NCI-H146 (cell line): Measurements from ENCODE around the gene CACNA1H.
A peak's percentile ranks its signal among the peaks of the same experiment; 100 is the strongest.

Experiments
- DNase-seq: peaks from one replicate; lab custom pipeline; 2025; lab: John Stamatoyannopoulos, UW

Gene CACNA1H

DNA sequence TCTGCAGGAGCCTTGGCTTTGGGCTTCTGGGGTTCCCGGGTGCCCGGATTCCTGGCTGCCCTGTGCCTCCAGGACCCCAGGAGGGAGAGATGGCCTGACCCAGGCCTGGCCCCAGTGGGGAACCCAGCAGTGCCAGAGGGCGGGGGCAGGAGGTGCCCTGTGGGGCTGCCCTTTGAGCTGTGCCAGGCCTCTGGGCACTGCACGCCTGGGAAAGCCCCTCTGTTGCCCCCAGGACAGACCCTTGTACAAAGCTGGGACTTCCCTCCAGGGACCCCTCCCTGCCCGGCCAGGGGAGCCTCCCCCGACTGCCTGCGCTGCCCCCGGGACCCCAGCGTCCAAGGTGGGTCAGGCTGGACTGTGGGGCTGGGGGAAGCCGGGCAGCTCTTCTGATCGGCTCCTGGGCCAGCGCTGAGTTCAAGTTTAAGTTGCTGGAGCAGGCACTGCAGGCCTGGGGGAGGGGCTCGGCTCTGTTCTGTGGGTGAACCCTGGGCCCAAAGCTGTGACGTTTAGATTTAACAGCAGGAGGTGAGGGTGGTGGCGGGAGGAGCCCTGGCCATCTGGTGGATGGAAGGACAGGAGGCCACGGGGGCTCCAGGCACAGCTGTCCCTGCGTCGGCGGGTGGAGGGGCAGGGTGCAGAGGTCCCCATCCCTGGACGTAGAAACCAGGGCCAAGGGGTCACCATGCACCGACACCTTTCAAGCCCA is 29.2 kb upstream of the CACNA1H start:
- no peak for DNase-seq

DNA sequence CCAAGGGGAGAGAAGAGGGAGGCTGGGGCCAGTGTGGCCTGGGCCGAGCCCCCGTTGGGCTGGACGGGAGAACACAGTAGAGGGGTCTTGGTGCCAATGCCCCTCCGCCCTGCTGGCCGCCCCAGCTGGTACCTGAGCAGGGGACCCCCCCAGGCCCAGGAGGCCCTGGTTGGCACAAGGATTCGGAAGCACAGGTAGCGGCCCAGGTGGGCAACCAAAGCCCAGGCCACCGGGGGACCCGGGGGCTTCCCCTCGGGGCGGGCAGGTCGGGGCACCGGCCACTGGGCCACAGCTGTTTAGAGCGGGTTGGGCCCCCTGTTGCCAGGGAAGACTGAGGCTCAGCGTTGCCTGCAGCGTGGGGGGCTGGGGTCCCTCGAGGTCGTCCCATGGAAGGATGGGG is 28.6 kb upstream of the CACNA1H start:
- DNase-seq = no peak

- DNase-seq = no peak
Observed at GRCh38 chr16:1124795-1125194, 28.1 kb upstream of the CACNA1H start.

GRCh38 chr16:1125471-1125870 is 27.4 kb upstream of the CACNA1H start:
- peak; percentile 24 for DNase-seq

DNA sequence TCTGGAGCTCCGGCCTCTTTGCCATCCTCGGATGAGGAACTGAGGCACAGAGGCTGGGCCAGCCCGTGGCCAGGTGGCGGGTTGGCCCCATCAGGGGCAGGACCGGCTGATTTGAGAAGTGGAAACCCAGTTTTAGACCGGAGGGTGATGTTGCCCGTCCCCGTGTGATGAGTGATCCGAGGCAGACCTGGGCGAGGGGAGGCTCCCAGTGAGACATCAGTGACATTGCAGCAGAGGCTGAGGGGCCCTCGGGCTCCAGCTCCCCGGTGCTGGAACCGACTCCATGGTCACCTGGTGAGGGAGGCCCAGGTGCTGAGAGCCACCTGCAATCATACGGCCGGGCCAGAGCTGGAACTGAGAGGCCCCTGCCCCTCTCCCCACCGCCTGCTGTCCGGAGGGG is 26.9 kb upstream of the CACNA1H start:
- DNase-seq = no peak

- no peak for DNase-seq
Observed at GRCh38 chr16:1126586-1126985, 26.3 kb upstream of the CACNA1H start.

- DNase-seq = no peak
Observed at GRCh38 chr16:1127101-1127500, 25.8 kb upstream of the CACNA1H start.

DNA sequence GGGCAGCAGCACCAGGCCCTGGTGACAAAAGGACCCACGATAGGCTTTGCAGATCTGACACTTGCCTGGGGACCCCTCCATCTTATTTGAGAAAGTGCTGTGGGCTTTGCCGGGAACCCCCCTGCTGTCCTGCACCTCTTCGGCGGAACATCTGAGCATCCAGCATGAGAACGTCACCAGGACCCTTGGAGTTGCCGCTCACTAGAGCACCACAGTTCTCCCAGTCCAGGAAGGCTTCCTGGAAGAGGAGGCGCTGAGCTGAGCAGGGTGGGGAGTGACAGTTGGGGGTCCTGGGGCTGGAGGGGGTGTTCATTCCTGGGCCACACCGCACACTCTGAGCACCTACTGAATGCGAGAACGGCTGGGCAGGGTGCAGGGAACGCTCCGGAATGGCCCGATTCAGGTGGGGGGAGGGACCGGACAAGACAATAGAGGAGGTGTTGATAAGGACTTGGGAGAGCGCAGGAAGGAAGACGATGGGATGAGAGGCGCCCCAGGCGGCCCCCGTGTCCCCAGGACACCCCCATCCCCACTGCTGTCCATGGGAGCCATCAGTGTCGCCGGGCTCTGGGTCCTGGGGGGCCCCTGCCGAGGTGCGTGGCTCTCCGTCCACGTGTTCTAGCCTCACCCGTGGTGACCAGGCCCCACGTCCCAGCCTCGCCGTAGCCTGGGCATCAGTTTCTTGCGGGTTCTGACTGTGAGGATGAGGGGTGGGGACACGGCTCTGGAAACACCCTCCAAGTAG is 24.8 kb upstream of the CACNA1H start:
- DNase-seq = no peak

DNA sequence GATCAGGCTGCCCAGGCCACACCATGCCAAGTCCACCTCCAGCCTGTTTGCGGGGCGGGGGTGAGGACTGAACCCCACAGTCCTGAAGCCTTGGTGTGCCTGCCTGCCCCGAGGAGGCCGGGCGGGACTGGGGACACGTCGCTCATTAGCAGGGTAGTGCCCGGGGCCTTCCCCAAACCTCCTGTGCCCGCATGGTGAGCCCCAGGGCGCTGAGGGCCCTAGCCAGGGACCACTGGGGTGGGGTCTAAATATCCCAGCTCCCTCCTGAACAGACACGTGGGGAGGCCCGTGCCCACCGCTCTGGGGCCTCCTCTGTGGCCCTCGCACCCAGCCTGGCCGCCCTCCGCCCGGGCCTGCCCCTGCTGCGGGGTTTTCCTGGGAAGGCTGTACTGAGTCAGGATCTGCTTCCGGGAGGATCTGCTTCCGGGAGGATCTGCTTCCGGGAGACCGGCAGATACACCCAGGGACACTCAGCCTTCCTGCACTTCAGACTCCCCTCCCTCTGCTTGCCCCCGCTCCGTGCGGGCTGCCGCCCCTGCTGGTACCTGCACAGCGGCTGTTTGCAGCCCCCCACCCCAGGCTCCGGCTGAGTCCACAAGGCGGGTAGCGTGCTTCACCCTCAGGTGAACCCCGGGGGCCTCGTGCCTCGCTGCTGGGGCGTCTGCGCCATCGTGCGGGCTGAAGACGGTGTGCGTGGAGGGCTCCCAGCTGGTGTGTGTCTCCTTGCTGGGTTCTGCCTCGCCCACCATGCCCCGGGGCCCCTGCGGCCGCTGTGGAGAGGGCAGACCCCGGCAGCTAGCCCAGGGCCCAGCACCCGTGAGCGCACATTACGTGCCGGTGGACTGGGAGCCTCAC is 23.6 kb upstream of the CACNA1H start:
- DNase-seq = no peak

DNA sequence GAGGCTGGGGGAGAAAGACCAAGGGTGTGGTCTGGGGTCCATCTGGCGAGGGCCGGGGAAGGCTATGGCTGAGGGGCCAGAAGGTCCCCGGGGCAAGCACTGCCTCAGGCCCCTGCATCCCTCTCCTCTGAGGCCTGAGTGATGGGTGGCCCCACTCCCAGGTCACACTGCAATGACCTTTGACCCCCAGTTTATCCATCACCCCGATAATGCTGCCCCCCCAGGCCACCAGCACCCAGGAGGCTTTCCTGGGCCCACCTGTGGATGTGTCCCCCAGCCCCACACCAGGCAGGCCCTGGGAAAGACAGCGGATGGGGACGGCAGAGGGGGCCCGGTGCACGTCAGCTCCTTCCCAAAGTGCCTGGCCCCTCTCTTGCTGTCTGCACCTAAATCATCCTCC is 22.5 kb upstream of the CACNA1H start:
- DNase-seq = no peak

DNA sequence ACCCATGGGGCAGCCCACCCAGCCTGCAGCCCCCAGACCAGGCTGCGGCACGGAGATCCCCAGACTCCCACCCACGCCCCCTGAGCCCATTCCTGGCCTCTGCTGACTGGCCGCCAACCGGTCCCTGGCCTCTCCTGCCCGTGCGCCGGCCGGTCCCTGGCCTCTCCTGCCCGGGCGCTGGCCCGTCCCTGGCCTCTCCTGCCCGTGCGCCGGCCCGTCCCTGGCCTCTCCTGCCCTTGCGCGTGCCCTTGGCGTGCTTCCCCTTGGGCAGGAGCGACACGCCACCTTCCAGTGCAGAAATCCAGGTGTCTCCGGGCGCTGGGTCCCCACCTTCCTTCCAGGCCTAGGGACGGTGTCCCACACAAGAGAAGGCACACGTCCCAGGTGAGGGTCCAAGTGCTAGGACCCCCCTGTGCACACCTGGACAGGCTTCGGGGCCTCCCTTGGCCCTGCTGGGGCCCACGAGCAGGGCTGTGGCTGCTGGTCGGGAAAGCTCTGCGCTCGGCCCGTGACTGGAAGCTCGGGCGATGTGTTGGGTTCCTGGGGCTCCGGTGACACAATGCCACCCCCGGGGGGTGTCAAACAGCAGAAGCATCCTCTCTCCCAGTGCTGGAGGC is 21.4 kb upstream of the CACNA1H start:
- DNase-seq = no peak

- DNase-seq = no peak
Observed at GRCh38 chr16:1132431-1132830, 20.5 kb upstream of the CACNA1H start.

GRCh38 chr16:1133271-1133670 is 19.6 kb upstream of the CACNA1H start:
- no peak for DNase-seq

DNA sequence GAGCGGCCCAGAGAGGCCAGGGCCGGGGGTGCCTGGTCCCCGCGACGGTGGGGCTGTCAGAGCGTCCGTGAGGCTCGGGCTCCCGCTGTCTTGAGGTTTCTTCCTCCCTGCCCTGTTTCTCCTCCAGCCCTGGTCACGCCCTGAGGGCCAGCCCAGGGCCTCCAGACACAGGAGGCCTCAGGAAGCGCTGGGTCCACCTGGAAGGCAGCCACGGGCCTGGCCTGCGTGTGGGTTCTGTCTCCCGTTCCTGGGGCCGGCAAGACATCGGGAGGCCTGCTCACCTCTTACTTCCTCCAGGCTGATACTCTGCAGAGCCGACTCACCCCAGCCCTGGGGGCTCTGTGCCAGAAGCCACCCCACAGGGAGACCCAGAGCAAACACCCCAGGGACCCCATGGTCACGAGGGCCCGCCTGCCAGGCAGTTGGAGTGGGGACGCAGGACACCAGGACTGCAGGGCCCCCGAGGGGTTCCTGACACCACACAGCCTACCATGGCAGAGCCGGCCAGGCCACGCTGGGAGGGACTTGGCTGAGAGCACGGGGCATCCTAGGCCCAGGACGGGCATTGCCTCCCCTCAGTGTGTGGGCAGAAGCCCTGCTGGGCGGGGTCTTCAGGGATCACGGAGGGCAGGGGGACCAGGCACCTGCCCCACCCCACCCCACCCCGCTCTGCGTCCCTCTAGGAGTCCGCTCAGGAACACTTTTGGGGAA is 18.9 kb upstream of the CACNA1H start:
- no peak for DNase-seq

DNA sequence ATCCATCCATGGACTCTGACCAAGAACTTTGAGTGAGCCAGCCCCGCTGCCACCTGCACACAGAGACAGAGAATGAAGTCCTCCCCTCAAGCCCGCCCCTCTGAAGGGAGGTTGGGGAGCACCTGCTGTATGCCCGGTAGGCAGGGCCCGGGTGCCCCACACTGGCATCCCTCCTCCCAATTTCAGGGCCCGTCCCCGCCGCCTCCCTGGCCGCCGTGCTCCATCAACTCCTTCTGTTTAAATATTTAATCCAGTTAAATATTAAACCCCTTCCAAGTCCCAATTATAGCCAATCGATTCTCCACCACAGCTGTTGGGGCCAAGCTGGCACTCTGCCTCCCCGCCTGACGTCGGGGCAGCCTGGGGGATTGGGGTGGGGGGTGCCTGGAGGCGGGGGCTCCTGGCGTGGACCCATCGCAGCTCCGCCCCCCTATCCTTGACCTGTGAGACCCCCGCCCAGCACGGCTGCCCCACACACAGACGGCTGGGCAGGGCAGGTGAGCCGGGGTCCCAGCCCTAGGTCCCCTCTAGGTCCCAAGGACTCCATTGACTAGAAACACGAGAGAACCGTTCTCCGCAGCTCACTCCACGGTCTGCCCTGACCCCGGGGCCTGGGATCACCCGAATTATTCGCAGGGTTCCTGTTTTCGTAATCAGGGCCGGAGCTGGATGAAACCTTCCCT is 18.0 kb upstream of the CACNA1H start:
- DNase-seq = no peak

GRCh38 chr16:1135459-1135825 is 17.5 kb upstream of the CACNA1H start:
- no peak for DNase-seq

- no peak for DNase-seq
Observed at GRCh38 chr16:1137604-1138003, 15.3 kb upstream of the CACNA1H start.

DNA sequence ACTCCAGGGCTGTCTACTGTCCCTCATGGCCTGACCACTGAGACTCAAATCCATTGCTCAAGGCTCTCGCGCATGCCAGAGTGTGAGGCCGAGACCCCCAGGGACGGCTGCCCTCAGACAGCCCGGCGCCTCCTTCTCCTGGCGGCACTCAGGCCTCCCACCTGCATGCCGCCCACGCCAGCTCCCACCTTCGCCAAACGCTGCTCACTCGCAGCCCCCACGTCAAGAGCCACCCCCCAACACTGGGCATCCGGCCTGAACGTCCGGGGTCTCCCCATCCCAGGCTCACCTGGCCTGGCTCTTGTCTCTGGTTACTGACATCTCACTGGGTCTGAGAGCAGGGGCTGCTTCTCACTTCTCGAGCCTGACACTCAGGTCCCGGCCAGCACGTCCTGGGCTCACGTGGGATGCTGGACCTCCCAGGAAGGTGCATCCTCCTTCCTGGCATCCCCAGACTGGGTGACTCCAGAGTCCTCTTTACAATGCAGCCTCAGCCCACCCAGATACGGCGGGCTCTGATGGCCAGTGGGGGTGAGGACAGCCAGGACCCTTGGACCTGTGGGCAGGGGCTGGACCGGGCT is 12.2 kb upstream of the CACNA1H start:
- DNase-seq = no peak

DNA sequence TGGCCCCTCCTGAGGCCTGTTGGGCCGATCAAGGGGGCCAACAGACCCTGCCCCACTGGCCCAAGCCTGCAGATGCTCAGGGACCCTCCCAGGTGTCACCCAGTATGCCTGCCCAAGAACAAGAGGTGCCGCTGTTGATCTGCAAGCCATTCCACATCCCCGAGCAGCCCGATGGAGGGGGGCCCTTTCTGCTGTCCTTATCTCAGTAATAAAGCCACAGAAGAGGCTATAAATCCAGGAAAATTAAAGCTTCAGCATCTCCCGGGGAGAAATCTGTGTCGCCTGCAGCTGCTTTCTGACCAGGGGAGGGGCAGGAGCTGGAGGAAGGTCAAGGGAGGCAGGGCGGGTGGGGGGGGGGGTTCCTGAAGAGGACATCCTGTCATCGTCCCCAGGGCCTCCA is 11.7 kb upstream of the CACNA1H start:
- no peak for DNase-seq

- no peak for DNase-seq
Observed at GRCh38 chr16:1141716-1142115, 11.2 kb upstream of the CACNA1H start.

- DNase-seq = no peak
Observed at GRCh38 chr16:1142911-1143310, 10.0 kb upstream of the CACNA1H start.
